Colonic mucosa (tissue), 4 donors: Measurements from ENCODE around the gene IL4. TPM values are rescaled to one million over a fixed set of nuclear protein-coding genes. Genes with fewer than 3 reads are reported as not detected.

ENCODE experiments used
- DNase-seq: peaks from one replicate; pipeline ENCODE4 v3.0.0-alpha.2; 2020
- H3K27ac ChIP-seq: fragments of 200-600 bp; one replicate; pipeline ENCODE4 v1.8.0; 2021
- H3K27me3 ChIP-seq: fragments of 200-600 bp; one replicate; pipeline ENCODE4 v1.8.0; 2021
- H3K36me3 ChIP-seq: fragments of 200-600 bp; one replicate; pipeline ENCODE4 v1.8.0; 2021
- H3K4me1 ChIP-seq: fragments of 200-600 bp; one replicate; pipeline ENCODE4 v1.8.0; 2021; ENCODE audit warnings: mild to moderate bottlenecking
- H3K4me3 ChIP-seq: fragments of 200-600 bp; one replicate; pipeline ENCODE4 v1.8.0; 2021
- H3K9ac ChIP-seq, 2 donors: one replicate each; pipeline ENCODE4 v1.7.0; 2013; ENCODE audit warnings: control low read depth in 2 of 2, low read depth in 2 of 2, low read length in 2 of 2
- H3K9me3 ChIP-seq: fragments of 200-600 bp; one replicate; pipeline ENCODE4 v1.8.0; 2021
- intact Hi-C: fragments of 100-400 bp; cut with DNase I; formaldehyde crosslinking; loops from one replicate; pipeline ENCODE4 v1.14.1; 2022
- total RNA-seq, 2 donors: library from RNA; stranded (reverse); fragmentation: NEBNext Ultra II Directional in 1 of 2; extraction: Animal tissue kit (Norgen Biotek cat#: 25700) in 1 of 2; gene quantifications; one replicate each; pipeline ENCODE4 v1.2.1, GENCODE V29; 2021
- TF ChIP-seq, protein P1 (sequence below): fragments of 200-600 bp; IDR thresholded peaks from one replicate; pipeline ENCODE4 v1.8.0; 2022; ENCODE audit warnings: antibody characterized with exemption, mild to moderate bottlenecking
- donor health status: healthy.
- donor health status: DM: no; HTN: no; CAD: no.
- donor health status: DM: no; HTN: no; CAD: no.

IL4 gene
- total RNA-seq, 2 donors from 2014 or later = not detected

DNA sequence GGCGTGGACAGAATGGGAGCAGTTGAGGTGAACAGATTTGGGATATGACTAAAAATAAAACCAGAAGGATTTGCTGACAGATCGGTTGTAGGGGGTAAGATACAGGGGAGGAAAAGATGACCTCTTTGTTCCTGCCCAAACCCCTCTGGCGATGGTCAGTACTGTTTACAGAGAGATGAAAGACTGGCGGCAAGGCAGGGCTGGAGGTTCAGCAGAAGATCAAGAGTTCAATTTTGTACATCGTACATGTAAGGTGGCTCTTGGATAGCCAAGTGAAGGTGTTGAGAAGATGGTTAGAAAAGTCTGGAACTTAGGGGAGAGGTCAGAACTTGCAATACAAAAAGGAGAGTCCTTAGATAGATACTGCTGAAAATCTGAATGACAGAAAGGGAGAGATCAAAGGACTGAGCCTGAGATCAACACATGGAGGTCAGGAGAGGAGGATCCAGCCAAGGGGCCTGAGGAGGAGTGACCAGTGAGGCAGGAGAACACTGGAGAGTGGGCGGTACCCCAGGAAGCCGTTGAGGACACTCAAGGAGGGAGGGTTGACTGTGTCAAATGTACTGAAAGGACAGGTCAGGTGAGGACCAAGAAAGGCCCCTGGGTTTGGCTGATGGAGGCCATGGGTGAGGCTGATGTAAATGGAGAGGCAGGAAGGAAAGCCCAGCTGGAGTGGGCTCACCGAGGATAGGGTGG lies 7.1 kb downstream of the IL4 start:
- H3K9me3 ChIP-seq = no peaks in the 10 kb centered on the region
- DNase-seq = no peak
- no peaks in the 10 kb centered on the region for H3K4me1 ChIP-seq
- no peak overlapping the region for H3K27ac ChIP-seq
- no peak overlapping the region for H3K4me3 ChIP-seq
- no peaks in the 10 kb centered on the region for H3K36me3 ChIP-seq
- H3K27me3 ChIP-seq = no peaks in the 10 kb centered on the region
- H3K9ac ChIP-seq = no peak overlapping the region
- TF ChIP-seq, protein P1, sequence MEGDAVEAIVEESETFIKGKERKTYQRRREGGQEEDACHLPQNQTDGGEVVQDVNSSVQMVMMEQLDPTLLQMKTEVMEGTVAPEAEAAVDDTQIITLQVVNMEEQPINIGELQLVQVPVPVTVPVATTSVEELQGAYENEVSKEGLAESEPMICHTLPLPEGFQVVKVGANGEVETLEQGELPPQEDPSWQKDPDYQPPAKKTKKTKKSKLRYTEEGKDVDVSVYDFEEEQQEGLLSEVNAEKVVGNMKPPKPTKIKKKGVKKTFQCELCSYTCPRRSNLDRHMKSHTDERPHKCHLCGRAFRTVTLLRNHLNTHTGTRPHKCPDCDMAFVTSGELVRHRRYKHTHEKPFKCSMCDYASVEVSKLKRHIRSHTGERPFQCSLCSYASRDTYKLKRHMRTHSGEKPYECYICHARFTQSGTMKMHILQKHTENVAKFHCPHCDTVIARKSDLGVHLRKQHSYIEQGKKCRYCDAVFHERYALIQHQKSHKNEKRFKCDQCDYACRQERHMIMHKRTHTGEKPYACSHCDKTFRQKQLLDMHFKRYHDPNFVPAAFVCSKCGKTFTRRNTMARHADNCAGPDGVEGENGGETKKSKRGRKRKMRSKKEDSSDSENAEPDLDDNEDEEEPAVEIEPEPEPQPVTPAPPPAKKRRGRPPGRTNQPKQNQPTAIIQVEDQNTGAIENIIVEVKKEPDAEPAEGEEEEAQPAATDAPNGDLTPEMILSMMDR = no peak
- intact Hi-C loops = no loop called here

DNA sequence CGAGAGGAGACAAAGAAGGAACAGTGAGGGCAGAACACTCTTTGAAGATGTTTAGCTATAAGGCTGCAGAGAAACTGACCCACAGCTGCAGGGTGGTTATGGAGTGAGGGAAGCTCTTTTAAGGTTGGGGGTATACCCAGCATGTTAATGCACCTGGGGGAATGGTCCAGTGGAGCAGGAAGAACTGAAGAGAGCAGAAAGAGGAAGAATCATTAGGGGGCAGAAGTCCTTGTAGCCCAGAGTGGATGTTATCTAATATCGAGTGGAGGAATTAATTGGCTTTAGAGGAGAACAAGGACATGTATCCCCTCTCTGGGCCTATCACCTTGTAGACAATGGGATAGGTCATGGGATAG lies 7.7 kb downstream of the IL4 start:
- no peaks in the 10 kb centered on the region for H3K9me3 ChIP-seq
- TF ChIP-seq, protein P1 = no peak
- H3K4me1 ChIP-seq = no peaks in the 10 kb centered on the region
- no peaks in the 10 kb centered on the region for H3K36me3 ChIP-seq
- no peak overlapping the region for H3K4me3 ChIP-seq
- DNase-seq = no peak
- no peak overlapping the region for H3K9ac ChIP-seq
- H3K27me3 ChIP-seq = no peaks in the 10 kb centered on the region
- H3K27ac ChIP-seq = no peak overlapping the region
- intact Hi-C loops = no loop called here

DNA sequence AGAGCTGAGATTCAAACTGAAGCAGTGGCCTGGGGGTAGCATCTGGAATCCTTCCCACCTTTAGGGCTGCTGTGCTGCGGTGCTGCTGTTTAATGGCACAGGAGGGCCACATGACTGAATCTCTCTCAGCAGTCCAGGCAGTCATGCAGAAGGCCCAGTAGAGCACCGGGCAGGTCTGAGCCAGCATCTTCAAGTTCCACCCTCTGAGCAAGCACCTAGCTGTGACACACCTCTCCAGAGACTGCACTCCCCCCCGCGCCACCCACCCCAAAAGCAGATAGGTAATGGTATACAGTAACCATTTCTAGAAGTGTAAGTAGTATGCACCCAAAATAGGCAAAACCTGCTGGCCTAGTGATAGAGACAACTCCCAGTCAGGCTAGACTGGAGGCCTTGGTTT lies 8.2 kb downstream of the IL4 start:
- intact Hi-C loops = no loop called here

DNA sequence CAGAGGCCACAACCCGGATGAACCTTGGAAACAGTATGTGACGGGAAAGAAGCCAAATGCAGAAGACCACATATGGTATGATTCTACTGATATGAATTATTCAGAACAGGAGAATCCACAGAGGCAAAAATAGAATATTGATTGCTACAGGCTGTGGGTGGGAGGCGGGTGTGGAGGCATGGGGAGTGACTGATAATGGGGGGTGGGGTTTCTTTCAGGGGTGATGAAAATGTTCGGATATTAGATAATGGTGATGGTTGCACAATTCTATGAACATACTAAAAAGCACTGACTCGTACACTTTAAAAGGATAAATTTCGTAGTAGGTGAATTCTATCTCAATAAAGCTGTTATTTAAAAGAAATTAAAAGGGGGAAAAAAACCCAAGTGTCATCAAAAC lies 10.7 kb downstream of the IL4 start:
- TF ChIP-seq, protein P1 = no peak
- H3K9me3 ChIP-seq = no peaks in the 10 kb centered on the region
- intact Hi-C loops = no loop called here
- DNase-seq = no peak
- no peaks in the 10 kb centered on the region for H3K36me3 ChIP-seq
- no peak overlapping the region for H3K9ac ChIP-seq
- H3K4me3 ChIP-seq = no peak overlapping the region
- H3K27ac ChIP-seq = no peak overlapping the region
- H3K27me3 ChIP-seq = no peaks in the 10 kb centered on the region
- no peaks in the 10 kb centered on the region for H3K4me1 ChIP-seq

More for the DNA sequence above, 8.2 kb downstream of the IL4 start:
- no peak overlapping the region for H3K9ac ChIP-seq
- H3K9me3 ChIP-seq = no peaks in the 10 kb centered on the region
- no peak overlapping the region for H3K27ac ChIP-seq
- no peaks in the 10 kb centered on the region for H3K27me3 ChIP-seq
- TF ChIP-seq, protein P1 = no peak
- no peaks in the 10 kb centered on the region for H3K36me3 ChIP-seq
- H3K4me1 ChIP-seq = no peaks in the 10 kb centered on the region
- no peak for DNase-seq
- no peak overlapping the region for H3K4me3 ChIP-seq

DNA sequence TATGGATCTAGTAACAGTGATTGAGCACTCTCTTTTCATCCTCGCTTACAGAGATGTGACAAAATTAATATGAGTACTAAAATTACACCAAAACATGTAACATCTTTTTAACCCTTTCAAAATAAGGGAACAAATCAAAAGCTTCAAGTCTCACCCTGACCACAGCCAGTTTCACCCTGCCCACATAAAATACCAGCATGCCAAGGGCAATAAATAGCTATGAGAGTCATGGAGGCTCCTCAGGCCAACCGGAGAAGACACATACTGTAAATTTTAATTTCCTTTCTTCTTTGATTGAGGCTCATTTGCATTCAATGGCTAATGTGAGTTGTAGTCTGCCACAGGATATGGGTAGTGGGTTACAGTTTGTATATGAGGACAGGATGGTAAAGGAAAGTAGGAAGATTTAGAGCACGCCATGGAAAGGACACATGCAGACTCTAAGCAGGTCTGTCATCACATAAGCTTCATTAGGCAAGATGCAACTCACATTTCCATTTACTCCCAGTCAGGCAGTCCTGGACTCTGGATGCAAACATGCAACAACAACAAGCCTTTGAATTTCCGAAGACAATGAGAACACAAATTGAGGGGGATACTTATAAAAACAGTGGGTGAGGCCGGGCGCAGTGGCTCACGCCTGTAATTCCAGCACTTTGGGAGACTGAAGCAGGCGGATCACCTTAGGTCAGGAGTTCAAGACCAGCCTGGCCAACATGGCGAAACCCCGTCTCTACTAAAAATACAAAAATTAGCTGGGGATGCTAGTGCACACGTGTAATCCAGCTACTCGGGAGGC lies 11.3 kb downstream of the IL4 start:
- H3K36me3 ChIP-seq = no peaks in the 10 kb centered on the region
- no peak for DNase-seq
- no peaks in the 10 kb centered on the region for H3K4me1 ChIP-seq
- H3K9ac ChIP-seq = no peak overlapping the region
- H3K4me3 ChIP-seq = no peak overlapping the region
- intact Hi-C loops = no loop called here
- TF ChIP-seq, protein P1 = no peak
- no peaks in the 10 kb centered on the region for H3K27me3 ChIP-seq
- H3K27ac ChIP-seq = no peak overlapping the region
- no peaks in the 10 kb centered on the region for H3K9me3 ChIP-seq
